Kidney (tissue), 14 donors: ENCODE data around the gene ACTR2. TPM values are rescaled to one million over a fixed set of nuclear protein-coding genes. Genes with fewer than 3 reads are reported as not detected.

Experiments used
- DNase-seq, 5 donors: peaks; one replicate each; pipeline ENCODE4 v3.0.0-alpha.2; 2013 to 2020
- FAIRE-seq: peaks from 2 replicates; lab custom pipeline; 2012; peaks lifted over from hg19 to GRCh38; lab: Jason Lieb, UNC
- H3K27ac ChIP-seq, 2 donors: one replicate each; pipeline ENCODE4 v1.7.0; 2013; ENCODE audit warnings: low read depth in 2 of 2, low read length in 2 of 2, inconsistent platforms in 1 of 2
- H3K27me3 ChIP-seq: one replicate; pipeline ENCODE4 v1.7.1; 2013; ENCODE audit warnings: low read length, inconsistent platforms; ENCODE audit not compliant: control insufficient read depth, insufficient read depth
- H3K36me3 ChIP-seq, 3 donors: one replicate each; pipeline versions ENCODE4 v1.7.0 to v1.7.1; 2013; ENCODE audit warnings: low read length in 3 of 3, control low read depth in 1 of 3, inconsistent platforms in 1 of 3; ENCODE audit not compliant: insufficient read depth in 3 of 3, control insufficient read depth in 2 of 3
- H3K4me1 ChIP-seq, 3 donors: one replicate each; pipeline versions ENCODE4 v1.7.0 to v1.7.1; 2013; ENCODE audit warnings: low read length in 3 of 3, inconsistent platforms in 1 of 3, low read depth in 1 of 3; ENCODE audit not compliant: control insufficient read depth in 2 of 3, insufficient read depth in 2 of 3
- H3K4me3 ChIP-seq, 3 donors: one replicate each; pipeline versions ENCODE4 v1.7.0 to v1.8.1; 2013; ENCODE audit warnings: low read length in 3 of 3, control low read depth in 1 of 3, inconsistent platforms in 1 of 3
- H3K9ac ChIP-seq, 3 donors: one replicate each; pipeline versions ENCODE4 v1.7.0 to v1.7.1; 2013; ENCODE audit warnings: low read length in 3 of 3, control low read depth in 1 of 3, inconsistent platforms in 1 of 3
- H3K9me3 ChIP-seq, 3 donors: one replicate each; pipeline versions ENCODE4 v1.7.0 to v1.7.1; 2013; ENCODE audit warnings: low read length in 3 of 3, control low read depth in 1 of 3, inconsistent platforms in 1 of 3; ENCODE audit not compliant: control insufficient read depth in 2 of 3, insufficient read depth in 1 of 3
- CTCF ChIP-seq: IDR thresholded peaks from 3 replicates; pipeline ENCODE4 v1.5.1; 2012; ENCODE audit warnings: mild to moderate bottlenecking, moderate library complexity, borderline replicate concordance; ENCODE audit not compliant: insufficient read depth; ENCODE audit errors: extremely low read depth
- intact Hi-C: fragments of 100-400 bp; cut with DNase I; formaldehyde crosslinking; loops from one replicate; pipeline ENCODE4 v1.11.1; 2022
- polyA plus RNA-seq: library from polyadenylated mRNA; stranded (reverse); fragments of 350-450 nt; fragmentation: Illumina TruSeq; extraction: RNeasy Lipid Tissue Mini Kit (QIAGEN cat#74804); gene quantifications from one replicate; pipeline ENCODE4 v1.2.3, GENCODE V29; 2014; ENCODE audit warnings: low read depth, low replicate concordance; ENCODE audit not compliant: insufficient read depth
- total RNA-seq: library from RNA; stranded (reverse); fragmentation: NEBNext Ultra II Directional; extraction: Animal tissue kit (Norgen Biotek cat#: 25700); gene quantifications from one replicate; pipeline ENCODE4 v1.2.1, GENCODE V29; 2021
- donor health status: control.
- donor health status: control.
- donor health status: control.
- donor health status: control.
- donor health status: control.
- donor health status: DM: yes; HTN: yes; CAD: no.
- donor health status: Normal renal cell carcinoma (clear cell type).

Gene ACTR2
- total and polyA plus RNA-seq, 2 donors from 2014 or later = 38.5 to 230 TPM

- intact Hi-C loops = no loop called here
- FAIRE-seq (no peak), DNase-seq (no peak)
- no peak overlapping the region for H3K27ac ChIP-seq
- no peaks in the 10 kb centered on the region for H3K36me3 ChIP-seq
- H3K4me3 ChIP-seq = no peak overlapping the region
- peaks cover 0 to 5% (median 0%) of the 10 kb centered on the region in 3 donors for H3K4me1 ChIP-seq
- no peaks in the 10 kb centered on the region for H3K9me3 ChIP-seq
- H3K9ac ChIP-seq = no peak overlapping the region
- TF ChIP-seq CTCF = no peak
- no peaks in the 10 kb centered on the region for H3K27me3 ChIP-seq
Measured at GRCh38 chr2:65299246-65299645, 71.6 kb downstream of the ACTR2 start.

GRCh38 chr2:65300134-65300760, 72.6 kb downstream of the ACTR2 start:
- DNase-seq (peak in 1 of 5 donors; percentile 90), FAIRE-seq (no peak)
- H3K4me1 ChIP-seq = peaks cover 0 to 5% (median 0%) of the 10 kb centered on the region in 3 donors
- H3K27ac ChIP-seq = no peak overlapping the region
- TF ChIP-seq CTCF = no peak
- H3K9me3 ChIP-seq = no peaks in the 10 kb centered on the region
- no peak overlapping the region for H3K4me3 ChIP-seq
- H3K9ac ChIP-seq = no peak overlapping the region
- no peaks in the 10 kb centered on the region for H3K27me3 ChIP-seq
- no peaks in the 10 kb centered on the region for H3K36me3 ChIP-seq
- intact Hi-C loops = no loop called here

GRCh38 chr2:65300761-65301711, 73.4 kb downstream of the ACTR2 start:
- no peaks in the 10 kb centered on the region for H3K36me3 ChIP-seq
- H3K27me3 ChIP-seq = no peaks in the 10 kb centered on the region
- FAIRE-seq = no peak
- DNase-seq = peak in 2 of 5 donors; percentile 31 to 51
- H3K9ac ChIP-seq = no peak overlapping the region
- no peaks in the 10 kb centered on the region for H3K9me3 ChIP-seq
- TF ChIP-seq CTCF = no peak
- no peak overlapping the region for H3K27ac ChIP-seq
- H3K4me3 ChIP-seq = no peak overlapping the region
- intact Hi-C loops = no loop called here
- peaks cover 0 to 5% (median 0%) of the 10 kb centered on the region in 3 donors for H3K4me1 ChIP-seq
